K562 (cell line): Measurements from ENCODE around the gene ABCF2. TPM values are rescaled to one million over a fixed set of nuclear protein-coding genes. Genes with fewer than 3 reads are reported as not detected.

Experiments used
- KDM1A ChIP-seq, 2 experiments: fragments of 450-650 bp; IDR thresholded peaks; 2 replicates each; pipeline ENCODE4 v1.6.1; 2016; ENCODE audit warnings: mild to moderate bottlenecking in 2 of 2
- NR2C2 ChIP-seq, 2 experiments: fragments of 200-800 bp in 1 of 2; sonication (Bioruptor generic) in 1 of 2; sonication (generic) in 1 of 2; formaldehyde crosslinking in 1 of 2; IDR thresholded peaks; 2 replicates each; pipeline versions ENCODE4 v1.6.1 to v1.8.0; 2016 to 2022; ENCODE audit warnings: mild to moderate bottlenecking in 1 of 2, missing compliant biosample characterization in 1 of 2, missing genetic modification characterization in 1 of 2, missing genetic modification reagents in 1 of 2
- RFX7 ChIP-seq: fragments of 250-450 bp; sonication (Bioruptor Pico); IDR thresholded peaks from 2 replicates; pipeline ENCODE4 v1.5.1; 2021; ENCODE audit warnings: mild to moderate bottlenecking
- polyA plus RNA-seq, 8 experiments: library from polyadenylated mRNA; depleted of rRNA in 4 of 8; stranded (reverse) in 5 of 8; unstranded in 3 of 8; fragments of >200 nt; fragmentation: Nextera tagmentation in 2 of 8; fragmentation: Illumina TruSeq in 1 of 8; extraction: Ambion mirVana in 2 of 8; extraction: Trizol in 1 of 8; gene quantifications; 2 replicates each; pipeline versions ENCODE4 v1.2.1 to v1.2.3, GENCODE V29; 2011 to 2014; ENCODE audit warnings: inconsistent platforms in 1 of 8, missing spikeins in 1 of 8
- total RNA-seq, 7 experiments: library from RNA; depleted of rRNA in 6 of 7; stranded (reverse); fragments of >200 nt in 6 of 7; fragmentation: Illumina TruSeq in 2 of 7; extraction: Trizol in 2 of 7; gene quantifications; 2 replicates each; pipeline versions ENCODE4 v1.2.1 to v1.2.3, GENCODE V29; 2011 to 2021; ENCODE audit warnings: low replicate concordance in 1 of 7
- TF ChIP-seq, protein P1 (sequence below): fragments of 250-450 bp; sonication (Bioruptor Pico); IDR thresholded peaks from 2 replicates; pipeline ENCODE4 v1.4.0; 2020
- TF ChIP-seq, protein P2 (sequence below): fragments of 250-450 bp; sonication (Bioruptor Pico); IDR thresholded peaks from 2 replicates; pipeline ENCODE4 v1.4.0; 2020
- TF ChIP-seq, protein P3 (sequence below), 2 experiments: fragments of 450-650 bp; conservative IDR thresholded peaks; 2 replicates each; pipeline ENCODE4 v1.6.1; 2017; ENCODE audit warnings: mild to moderate bottlenecking in 2 of 2, moderate library complexity in 2 of 2
- TF ChIP-seq, protein P4 (sequence below): fragments of 450-650 bp; formaldehyde crosslinking; IDR thresholded peaks from 2 replicates; pipeline ENCODE4 v1.4.0; 2020; ENCODE audit warnings: mild to moderate bottlenecking, moderate library complexity
- TF ChIP-seq, protein P5 (sequence below): sonication (generic); formaldehyde crosslinking; IDR thresholded peaks from 2 replicates; pipeline ENCODE4 v1.8.0; 2022; ENCODE audit warnings: mild to moderate bottlenecking, missing genetic modification reagents

The ABCF2 gene
- total and polyA plus RNA-seq, 9 of the 15 experiments (the other 6 are each of a cell fraction or from before 2014, with no cell fraction given), result 62.1 to 224 (median 113) TPM

DNA sequence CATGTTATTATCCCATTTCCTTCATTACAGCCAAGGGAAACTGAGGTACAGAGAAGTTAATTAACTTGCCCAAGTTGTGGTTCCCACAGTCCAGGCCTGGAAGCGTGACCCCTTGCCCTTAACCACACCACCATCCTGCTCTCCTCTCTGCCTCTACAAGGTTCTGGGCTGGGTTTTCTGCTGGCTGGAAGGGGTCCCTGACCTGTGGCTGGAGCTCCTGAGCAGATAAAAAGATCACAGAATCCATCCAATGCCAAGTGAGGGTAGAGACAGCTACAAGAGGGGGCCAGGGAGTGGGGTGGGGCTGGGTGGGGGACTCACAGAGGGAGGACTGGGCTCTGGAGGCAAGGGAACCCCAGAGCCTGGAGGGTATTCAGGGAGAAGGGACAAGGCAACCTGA, 49.7 kb downstream of the ABCF2 start (continued):
- TF ChIP-seq, protein P1, sequence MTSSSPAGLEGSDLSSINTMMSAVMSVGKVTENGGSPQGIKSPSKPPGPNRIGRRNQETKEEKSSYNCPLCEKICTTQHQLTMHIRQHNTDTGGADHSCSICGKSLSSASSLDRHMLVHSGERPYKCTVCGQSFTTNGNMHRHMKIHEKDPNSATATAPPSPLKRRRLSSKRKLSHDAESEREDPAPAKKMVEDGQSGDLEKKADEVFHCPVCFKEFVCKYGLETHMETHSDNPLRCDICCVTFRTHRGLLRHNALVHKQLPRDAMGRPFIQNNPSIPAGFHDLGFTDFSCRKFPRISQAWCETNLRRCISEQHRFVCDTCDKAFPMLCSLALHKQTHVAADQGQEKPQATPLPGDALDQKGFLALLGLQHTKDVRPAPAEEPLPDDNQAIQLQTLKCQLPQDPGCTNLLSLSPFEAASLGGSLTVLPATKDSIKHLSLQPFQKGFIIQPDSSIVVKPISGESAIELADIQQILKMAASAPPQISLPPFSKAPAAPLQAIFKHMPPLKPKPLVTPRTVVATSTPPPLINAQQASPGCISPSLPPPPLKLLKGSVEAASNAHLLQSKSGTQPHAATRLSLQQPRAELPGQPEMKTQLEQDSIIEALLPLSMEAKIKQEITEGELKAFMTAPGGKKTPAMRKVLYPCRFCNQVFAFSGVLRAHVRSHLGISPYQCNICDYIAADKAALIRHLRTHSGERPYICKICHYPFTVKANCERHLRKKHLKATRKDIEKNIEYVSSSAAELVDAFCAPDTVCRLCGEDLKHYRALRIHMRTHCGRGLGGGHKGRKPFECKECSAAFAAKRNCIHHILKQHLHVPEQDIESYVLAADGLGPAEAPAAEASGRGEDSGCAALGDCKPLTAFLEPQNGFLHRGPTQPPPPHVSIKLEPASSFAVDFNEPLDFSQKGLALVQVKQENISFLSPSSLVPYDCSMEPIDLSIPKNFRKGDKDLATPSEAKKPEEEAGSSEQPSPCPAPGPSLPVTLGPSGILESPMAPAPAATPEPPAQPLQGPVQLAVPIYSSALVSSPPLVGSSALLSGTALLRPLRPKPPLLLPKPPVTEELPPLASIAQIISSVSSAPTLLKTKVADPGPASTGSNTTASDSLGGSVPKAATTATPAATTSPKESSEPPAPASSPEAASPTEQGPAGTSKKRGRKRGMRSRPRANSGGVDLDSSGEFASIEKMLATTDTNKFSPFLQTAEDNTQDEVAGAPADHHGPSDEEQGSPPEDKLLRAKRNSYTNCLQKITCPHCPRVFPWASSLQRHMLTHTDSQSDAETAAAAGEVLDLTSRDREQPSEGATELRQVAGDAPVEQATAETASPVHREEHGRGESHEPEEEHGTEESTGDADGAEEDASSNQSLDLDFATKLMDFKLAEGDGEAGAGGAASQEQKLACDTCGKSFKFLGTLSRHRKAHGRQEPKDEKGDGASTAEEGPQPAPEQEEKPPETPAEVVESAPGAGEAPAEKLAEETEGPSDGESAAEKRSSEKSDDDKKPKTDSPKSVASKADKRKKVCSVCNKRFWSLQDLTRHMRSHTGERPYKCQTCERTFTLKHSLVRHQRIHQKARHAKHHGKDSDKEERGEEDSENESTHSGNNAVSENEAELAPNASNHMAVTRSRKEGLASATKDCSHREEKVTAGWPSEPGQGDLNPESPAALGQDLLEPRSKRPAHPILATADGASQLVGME (CRISPR knock-in tag), result no peak
- no peak for TF ChIP-seq RFX7
- TF ChIP-seq, protein P2, sequence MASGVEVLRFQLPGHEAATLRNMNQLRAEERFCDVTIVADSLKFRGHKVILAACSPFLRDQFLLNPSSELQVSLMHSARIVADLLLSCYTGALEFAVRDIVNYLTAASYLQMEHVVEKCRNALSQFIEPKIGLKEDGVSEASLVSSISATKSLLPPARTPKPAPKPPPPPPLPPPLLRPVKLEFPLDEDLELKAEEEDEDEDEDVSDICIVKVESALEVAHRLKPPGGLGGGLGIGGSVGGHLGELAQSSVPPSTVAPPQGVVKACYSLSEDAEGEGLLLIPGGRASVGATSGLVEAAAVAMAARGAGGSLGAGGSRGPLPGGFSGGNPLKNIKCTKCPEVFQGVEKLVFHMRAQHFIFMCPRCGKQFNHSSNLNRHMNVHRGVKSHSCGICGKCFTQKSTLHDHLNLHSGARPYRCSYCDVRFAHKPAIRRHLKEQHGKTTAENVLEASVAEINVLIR (CRISPR knock-in tag), result no peak
- TF ChIP-seq, protein P3, sequence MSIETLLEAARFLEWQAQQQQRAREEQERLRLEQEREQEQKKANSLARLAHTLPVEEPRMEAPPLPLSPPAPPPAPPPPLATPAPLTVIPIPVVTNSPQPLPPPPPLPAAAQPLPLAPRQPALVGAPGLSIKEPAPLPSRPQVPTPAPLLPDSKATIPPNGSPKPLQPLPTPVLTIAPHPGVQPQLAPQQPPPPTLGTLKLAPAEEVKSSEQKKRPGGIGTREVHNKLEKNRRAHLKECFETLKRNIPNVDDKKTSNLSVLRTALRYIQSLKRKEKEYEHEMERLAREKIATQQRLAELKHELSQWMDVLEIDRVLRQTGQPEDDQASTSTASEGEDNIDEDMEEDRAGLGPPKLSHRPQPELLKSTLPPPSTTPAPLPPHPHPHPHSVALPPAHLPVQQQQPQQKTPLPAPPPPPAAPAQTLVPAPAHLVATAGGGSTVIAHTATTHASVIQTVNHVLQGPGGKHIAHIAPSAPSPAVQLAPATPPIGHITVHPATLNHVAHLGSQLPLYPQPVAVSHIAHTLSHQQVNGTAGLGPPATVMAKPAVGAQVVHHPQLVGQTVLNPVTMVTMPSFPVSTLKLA (conservative IDR thresholded peaks at IDR 0.05), result no peak
- no peak for TF ChIP-seq NR2C2 (CRISPR knock-in tag; IDR thresholded peaks at IDR 0.05)
- TF ChIP-seq NR2C2 (tag; IDR thresholded peaks at IDR 0.05), result no peak
- TF ChIP-seq, protein P4, sequence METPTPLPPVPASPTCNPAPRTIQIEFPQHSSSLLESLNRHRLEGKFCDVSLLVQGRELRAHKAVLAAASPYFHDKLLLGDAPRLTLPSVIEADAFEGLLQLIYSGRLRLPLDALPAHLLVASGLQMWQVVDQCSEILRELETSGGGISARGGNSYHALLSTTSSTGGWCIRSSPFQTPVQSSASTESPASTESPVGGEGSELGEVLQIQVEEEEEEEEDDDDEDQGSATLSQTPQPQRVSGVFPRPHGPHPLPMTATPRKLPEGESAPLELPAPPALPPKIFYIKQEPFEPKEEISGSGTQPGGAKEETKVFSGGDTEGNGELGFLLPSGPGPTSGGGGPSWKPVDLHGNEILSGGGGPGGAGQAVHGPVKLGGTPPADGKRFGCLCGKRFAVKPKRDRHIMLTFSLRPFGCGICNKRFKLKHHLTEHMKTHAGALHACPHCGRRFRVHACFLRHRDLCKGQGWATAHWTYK (CRISPR knock-in tag), result no peak
- no peak for TF ChIP-seq KDM1A (IDR thresholded peaks at IDR 0.05)
- TF ChIP-seq, protein P5, sequence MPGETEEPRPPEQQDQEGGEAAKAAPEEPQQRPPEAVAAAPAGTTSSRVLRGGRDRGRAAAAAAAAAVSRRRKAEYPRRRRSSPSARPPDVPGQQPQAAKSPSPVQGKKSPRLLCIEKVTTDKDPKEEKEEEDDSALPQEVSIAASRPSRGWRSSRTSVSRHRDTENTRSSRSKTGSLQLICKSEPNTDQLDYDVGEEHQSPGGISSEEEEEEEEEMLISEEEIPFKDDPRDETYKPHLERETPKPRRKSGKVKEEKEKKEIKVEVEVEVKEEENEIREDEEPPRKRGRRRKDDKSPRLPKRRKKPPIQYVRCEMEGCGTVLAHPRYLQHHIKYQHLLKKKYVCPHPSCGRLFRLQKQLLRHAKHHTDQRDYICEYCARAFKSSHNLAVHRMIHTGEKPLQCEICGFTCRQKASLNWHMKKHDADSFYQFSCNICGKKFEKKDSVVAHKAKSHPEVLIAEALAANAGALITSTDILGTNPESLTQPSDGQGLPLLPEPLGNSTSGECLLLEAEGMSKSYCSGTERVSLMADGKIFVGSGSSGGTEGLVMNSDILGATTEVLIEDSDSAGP (CRISPR knock-in tag), result no peak
